ENCODE measurements around the gene ATP13A2.
"Not testable (repeated sequence)": the region's sequence is repeated elsewhere in the genome, so short reads cannot be mapped to it uniquely, and the experiment has no call there.

ATP13A2 gene

DNA sequence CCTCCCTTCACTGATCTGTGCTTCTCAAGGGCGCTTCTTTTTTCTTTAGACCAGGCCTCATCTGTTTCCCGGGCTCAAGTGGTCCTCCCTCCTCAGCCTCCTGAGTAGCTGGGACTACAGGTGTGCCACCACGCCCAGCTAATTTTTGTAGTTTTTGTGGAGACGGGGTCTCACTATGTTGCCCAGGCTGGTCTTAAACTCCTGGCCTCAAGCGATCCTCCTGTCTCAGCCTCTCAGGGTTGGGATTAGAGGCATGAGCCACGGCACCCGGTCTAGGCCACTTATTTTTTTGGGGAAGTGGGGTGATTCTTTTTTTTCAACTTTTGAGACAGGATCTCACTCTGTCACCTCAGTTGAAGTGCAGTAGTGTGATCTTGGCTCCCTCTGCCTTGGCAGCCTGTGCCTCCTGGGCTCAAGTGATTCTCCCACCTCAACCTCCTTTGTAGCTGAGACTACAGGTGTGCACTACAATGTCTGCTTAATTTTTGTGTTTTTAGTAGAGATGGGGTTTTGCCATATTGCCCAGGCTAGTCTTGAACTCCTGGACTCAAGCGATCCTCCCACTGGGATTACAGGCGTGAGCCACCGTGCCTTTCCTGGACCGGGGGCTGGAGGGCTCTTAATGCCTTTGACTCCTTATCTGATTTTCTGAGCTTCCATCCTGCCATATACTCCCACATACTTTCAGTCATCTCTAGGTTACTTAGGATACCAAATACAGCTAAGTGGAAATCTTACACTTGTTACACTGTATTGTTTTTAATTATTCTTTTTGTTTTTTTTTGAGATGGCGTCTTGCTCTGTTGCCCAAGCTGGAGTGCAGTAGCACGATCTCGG is 50.2 kb downstream of the ATP13A2 start:
- DNase-seq (ENCODE audit: low read depth) = no peak

DNA sequence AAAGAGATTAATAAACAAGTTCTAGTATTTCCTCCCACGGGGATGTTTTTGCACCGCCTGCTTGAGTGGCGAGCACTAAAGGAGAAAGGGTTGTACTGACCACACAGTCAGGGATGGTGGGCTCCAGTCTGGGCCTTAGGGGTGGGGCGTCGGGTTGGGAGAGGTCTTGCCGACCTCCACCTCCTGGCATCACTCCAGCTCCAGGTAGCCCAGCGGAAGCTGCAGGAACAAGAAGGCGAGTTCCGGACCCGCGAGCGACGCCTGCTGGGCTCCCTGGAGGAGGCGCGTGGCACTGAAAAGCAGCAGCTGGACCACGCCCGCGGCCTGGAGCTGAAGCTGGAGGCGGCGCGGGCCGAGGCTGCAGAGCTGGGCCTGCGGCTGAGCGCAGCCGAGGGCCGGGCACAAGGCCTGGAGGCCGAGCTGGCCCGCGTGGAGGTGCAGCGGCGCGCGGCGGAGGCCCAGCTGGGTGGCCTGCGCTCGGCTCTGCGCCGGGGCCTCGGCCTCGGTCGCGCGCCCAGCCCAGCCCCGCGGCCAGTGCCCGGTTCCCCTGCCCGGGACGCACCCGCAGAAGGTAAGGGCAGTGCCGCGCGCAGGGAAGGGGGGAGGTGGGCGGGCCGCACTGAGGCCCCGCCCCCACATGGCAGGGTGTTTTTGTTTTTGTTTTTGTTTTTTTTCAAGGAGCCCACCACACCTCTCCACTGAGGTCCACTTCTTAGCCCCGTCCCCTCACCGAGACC is 51.0 kb downstream of the ATP13A2 start:
- DNase-seq (ENCODE audit: low read depth) = no peak

DNA sequence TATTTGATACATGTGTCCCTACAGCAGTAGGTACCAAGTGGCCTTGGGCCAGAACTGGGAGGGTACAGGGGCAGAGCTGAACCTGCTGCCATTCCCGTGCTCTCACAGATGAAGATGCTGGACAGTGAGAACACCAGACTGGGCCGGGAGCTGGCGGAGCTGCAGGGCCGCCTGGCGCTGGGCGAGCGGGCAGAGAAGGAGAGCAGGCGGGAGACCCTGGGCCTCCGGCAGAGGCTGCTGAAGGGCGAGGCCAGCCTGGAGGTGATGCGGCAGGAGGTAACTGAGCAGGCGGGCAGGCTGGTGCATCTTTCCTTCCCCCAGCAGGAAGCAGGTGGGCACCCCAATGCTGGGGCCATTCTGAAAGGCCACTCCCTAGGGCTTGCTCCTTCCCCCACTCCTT is 53.3 kb downstream of the ATP13A2 start:
- no peak for DNase-seq (ENCODE audit: low read depth)

DNA sequence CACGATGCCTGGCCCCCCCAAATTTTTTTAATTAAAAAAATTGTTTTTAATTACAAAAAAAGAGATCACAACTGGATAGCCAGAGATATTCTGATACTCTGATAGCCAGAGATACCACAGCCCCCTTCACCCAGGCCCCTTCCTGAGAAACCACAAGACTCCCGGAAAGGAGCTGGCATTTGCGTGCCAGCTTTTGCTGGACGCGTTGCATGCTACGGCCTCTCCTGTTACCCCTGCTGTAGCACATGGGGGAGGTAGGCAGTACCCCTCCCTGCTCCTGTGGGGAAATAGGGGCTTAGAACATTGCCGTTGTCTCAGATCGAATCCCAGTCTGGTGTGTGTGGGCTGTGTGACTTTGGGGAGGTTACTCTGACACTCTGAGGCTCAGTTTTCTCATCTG is 54.0 kb downstream of the ATP13A2 start:
- DNase-seq (ENCODE audit: low read depth) = no peak

DNA sequence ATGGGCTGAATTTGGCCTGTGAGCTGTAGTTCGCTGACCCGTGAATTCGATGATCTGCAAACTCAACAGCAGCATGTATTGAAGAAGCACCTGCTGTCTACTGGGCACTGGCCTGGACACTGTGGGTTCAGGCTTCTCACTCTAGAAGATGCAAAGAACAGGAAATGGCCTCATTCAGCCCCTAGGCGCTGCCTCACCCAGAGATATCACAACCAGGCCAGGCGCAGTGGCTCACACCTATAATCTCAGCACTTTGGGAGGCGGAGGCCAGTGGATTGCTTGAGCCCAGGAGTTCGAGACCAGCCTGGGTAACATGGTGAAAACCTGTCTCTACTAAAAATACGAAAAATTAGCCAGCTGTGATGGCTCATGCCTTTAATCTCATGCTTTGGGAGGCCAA is 55.0 kb downstream of the ATP13A2 start:
- DNase-seq (ENCODE audit: low read depth) = no peak

DNA sequence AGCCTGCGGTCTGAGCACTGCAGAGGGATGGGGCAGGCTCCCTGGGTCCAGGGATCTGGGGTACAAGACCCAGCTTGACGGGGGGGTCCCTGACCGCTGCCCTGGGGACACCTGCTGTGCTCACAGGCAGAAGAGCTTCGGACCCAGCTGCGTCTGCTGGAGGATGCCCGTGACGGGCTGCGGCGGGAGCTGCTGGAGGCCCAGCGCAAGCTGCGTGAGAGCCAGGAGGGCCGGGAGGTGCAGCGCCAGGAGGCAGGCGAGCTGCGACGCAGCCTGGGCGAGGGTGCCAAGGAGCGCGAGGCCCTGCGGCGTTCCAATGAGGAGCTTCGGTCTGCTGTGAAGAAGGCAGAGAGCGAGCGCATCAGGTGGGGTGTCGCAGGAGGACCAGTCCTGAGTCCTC is 56.5 kb downstream of the ATP13A2 start:
- DNase-seq (ENCODE audit: low read depth) = no peak

DNA sequence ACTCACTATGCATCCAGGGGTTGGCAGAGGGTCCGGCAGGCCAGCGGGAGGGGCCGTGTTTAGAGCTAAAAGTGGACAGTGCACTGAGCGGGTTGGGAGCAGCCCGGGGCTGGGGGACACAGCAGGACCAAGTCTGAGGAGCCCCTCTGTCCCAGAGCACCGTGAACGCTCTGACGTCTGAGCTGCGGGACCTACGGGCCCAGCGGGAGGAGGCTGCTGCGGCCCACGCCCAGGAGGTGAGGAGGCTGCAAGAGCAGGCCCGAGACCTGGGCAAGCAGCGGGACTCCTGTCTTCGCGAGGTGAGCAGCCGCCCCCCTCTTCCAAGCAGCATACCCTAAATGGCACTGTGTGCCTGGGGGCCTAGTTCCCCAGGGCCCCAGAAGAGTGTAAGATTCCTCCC is 57.1 kb downstream of the ATP13A2 start:
- DNase-seq (ENCODE audit: low read depth) = no peak

DNA sequence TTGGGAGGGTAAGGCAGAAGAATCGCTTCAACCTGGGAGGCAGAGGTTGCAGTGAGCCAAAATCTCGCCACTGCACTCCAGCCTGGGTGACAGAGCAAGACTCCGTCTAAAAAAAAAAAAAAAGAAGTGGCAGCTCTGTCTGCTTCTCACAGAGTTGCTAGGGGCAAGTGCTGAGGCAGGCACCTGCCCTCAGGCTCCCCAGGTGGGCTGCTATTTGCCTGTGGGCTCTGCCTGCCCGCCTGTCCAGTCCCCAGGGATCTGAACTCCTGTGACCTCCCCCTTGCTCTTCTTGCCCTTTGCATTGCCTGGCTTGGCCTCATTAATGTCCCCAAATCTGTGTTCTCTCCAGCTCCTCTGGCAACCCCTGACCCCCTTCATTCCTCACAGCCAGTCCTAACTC is 59.4 kb downstream of the ATP13A2 start:
- not testable (repeated sequence) for DNase-seq (ENCODE audit: low read depth)

DNA sequence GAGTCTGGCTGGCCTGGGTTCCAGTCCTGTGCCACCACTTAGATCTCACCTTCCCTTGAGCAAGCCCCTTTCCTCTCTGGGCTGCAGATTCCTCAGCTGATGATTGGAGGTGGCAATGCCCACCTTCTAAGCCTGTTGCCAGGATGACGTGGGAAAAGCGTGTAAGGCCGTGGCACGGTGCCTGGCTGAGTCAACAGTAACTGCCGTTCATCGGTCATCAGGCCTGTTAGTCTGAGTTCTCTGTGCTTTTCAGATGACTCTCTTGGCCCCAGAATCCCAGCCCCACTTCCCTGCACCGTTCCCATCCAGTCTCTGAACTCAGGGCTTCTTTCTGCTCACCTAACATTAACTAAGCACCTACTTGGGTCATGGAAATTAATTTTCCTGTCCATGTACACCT is 62.7 kb downstream of the ATP13A2 start:
- peak; percentile 49 for DNase-seq (ENCODE audit: low read depth)

DNA sequence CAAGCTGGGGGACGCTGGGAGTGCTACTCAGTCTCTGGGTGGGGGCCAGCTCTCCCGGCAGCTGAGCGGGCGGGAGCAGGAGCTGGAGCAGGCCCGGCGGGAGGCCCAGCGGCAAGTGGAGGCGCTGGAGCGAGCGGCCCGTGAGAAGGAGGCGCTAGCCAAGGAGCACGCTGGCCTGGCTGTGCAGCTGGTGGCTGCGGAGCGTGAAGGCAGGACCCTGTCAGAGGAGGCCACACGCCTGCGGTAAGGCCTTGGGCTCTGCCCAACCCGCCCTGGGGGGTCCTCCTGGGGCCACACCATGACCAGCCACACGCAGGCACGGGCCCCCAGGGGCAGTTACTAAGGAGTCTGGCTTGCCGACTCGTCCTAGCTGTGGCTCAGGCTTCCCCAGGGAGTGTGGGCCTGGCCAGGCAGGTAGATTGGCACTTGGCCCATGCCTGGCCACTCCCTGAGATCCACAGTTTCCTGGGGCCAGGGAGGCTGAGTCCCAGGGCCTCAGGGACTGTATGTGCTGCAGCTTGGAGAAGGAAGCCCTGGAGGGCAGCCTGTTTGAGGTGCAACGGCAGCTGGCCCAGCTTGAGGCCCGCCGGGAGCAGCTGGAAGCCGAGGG is 63.3 kb downstream of the ATP13A2 start:
- DNase-seq (ENCODE audit: low read depth) = not testable (repeated sequence)

DNA sequence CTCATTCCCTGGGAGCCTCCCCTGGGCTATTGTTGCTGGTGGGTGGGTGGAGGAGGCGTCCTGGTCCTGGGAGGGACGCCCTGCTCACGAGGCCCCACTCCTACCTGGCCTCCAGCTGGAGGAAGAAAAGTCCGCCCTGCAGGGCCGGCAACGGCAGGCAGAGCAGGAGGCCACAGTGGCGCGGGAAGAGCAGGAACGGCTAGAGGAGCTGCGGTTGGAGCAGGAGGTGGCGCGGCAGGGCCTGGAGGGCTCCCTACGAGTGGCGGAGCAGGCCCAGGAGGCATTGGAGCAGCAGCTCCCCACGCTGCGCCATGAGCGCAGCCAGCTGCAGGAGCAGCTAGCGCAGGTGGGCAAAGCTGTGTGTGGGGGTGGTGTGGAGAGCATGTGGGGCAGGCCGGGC is 65.1 kb downstream of the ATP13A2 start:
- no peak for DNase-seq (ENCODE audit: low read depth)

DNA sequence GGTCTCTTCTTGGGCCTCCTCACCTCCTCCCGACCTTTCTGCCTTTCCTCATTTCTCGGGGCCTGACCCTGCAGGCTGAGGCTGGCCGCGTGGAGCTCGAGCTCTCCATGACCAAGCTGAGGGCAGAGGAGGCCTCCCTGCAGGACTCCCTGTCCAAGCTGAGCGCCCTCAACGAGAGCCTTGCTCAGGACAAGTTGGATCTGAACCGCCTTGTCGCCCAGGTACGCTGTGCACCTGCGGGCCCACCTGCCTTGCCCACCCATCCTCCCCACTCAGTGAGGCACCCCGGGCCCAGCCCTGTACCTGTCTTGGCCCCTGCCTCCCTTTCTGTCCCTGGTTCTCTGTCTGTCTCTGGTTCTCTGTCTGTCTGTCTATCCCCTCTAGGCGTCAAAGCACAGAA is 65.5 kb downstream of the ATP13A2 start:
- DNase-seq (ENCODE audit: low read depth) = not testable (repeated sequence)

DNA sequence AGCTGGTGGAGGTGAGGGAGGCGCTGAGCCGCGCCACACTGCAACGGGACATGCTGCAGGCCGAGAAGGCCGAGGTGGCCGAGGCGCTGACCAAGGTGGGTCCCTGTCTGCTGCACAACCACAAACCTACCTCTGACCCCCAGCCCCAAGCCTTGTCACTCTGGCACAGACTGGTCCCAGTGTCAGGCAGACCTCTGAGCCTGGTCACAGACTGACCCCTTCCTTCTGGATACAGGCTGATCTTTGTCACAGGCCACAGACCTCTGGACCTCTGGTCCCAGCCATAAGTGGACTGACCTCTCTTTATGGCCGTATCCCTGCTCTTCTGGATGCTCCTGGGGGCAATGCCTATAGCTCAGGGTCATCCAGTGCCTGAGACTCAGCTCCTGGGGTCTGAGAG is 66.2 kb downstream of the ATP13A2 start:
- not testable (repeated sequence) for DNase-seq (ENCODE audit: low read depth)

DNA sequence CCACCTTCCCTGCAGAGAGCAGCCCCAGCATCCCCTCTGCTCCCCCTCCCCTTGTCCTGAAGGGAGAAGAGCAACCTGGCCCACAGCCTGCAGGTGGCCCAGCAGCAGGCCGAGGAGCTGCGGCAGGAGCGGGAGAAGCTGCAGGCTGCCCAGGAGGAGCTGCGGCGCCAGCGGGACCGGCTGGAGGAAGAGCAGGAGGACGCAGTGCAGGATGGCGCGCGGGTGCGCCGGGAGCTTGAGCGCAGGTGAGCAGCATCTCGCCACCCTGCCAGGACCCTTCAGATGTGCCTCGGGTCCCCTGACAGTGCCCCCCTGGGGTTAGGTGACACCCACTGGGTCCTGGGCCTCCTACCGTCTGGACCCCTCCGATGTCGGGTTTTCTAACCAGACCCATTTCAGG is 67.7 kb downstream of the ATP13A2 start:
- DNase-seq (ENCODE audit: low read depth) = no peak

DNA sequence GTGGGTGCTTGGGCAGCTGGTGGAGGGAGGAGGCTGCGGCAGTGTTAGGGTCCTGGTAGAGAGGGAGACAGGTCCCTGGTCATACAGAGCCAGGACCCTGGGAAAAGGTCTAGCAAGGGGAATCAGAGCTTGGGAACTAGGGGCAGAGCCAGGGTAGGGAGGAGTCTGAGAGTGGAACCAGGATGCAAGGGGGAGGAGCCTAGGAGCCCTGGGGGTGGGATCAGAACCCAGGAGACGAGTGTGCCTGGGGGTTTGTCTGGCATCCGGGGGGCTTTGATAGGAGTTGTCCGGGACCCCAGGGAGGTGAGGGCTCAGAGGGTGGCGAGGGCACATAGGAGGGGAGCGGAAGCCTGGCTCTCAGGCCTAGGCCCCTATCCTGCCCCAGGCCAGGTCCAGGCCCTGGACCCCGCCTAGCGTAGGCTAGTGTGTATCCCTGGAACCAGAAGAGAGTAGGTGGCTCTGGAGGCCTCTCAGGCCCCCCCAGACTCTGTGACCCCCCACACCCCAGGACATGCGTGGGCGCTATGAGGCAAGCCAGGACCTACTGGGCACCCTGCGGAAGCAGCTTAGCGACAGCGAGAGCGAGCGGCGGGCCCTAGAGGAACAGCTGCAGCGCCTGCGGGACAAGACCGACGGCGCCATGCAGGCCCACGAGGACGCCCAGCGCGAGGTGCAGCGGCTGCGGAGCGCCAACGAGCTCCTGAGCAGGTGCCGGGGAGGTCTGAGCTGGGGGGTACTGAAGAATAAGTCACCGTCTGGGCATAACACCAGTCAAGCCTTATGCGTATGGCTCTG is 72.1 kb downstream of the ATP13A2 start:
- DNase-seq (ENCODE audit: low read depth) = not testable (repeated sequence)

DNA sequence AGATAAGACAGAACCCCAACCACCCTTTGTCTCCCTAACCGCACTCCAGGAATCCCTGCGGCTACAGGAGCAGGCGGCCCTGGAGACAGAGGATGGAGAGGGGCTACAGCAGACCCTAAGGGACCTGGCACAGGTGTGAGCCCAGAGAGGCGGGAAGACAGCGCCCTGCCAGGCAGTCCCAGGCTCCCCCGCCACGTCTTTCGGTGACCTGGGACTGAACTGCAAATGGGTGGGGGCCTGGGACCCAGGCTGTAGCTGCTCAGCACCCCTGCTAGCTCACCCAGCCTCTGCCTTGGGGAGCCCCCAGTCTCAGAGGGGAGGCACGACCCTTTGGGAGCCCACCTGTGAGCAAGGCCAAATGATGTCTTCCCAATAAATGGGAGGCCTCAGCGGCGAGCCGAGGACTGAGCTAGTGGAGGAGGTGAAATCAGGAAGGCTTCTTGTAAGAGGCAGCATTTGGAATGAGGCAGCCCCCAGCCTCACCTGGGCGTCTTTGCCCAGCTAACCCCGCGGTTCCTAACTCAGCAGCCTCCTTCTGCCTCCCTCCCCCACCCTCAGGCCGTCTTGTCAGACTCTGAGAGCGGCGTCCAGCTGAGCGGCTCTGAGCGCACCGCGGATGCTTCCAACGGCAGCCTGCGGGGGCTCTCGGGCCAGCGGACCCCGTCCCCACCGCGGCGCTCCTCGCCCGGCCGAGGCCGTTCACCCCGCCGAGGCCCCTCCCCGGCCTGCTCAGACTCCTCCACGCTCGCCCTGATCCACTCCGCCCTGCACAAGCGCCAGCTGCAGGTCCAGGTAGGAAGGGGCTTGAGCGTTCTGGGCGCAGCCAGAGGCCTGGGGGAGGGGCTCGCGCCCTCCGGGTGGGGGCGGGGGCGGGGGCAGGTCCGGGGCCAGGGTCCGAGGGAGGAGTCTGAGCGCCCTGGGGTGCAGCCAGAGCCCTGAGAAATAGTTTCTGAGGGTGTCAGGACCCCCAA is 73.1 kb downstream of the ATP13A2 start:
- no peak for DNase-seq (ENCODE audit: low read depth)

DNA sequence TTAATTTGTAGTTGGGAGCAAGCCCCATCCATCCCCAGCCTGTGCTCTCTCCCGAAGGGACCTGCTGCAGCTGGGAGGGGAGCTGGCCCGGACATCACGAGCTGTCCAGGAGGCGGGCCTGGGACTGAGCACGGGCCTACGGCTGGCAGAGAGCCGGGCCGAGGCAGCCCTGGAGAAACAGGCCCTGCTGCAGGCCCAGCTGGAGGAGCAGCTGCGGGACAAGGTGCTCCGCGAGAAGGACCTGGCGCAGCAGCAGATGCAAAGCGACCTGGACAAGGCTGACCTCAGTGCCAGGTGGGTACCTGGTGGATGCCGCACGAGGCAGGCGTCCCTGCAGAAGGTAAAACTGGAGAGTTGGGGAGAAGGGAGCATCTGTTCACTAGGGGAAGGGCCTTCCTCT is 75.1 kb downstream of the ATP13A2 start:
- DNase-seq (ENCODE audit: low read depth) = not testable (repeated sequence)
